OCI-LY1 (cell line): Measurements from ENCODE around the gene CSHL1.

Experiments
- H2AFZ ChIP-seq: fragments of 200-600 bp; sonication (generic), shearing (Covaris generic); 2 replicates; pipeline ENCODE4 v1.6.0; 2014; ENCODE audit warnings: antibody characterized with exemption, mild to moderate bottlenecking, low read length
- H3F3A ChIP-seq: fragments of 200-600 bp; sonication (generic), shearing (Covaris generic); 2 replicates; pipeline ENCODE4 v1.6.0; 2014; ENCODE audit warnings: mild to moderate bottlenecking, antibody characterized with exemption, low read length, moderate library complexity; ENCODE audit not compliant: insufficient read depth
- H3K27ac ChIP-seq: fragments of 200-600 bp; sonication (generic); 2 replicates; pipeline ENCODE4 v1.5.1; 2014; ENCODE audit warnings: low read length, mixed run types, mild to moderate bottlenecking, low read depth; ENCODE audit not compliant: poor library complexity, severe bottlenecking
- H3K27me3 ChIP-seq: fragments of 200-600 bp; sonication (generic); 2 replicates; pipeline ENCODE4 v1.6.0; 2014; ENCODE audit warnings: antibody characterized with exemption, mild to moderate bottlenecking, low read length, moderate library complexity; ENCODE audit not compliant: insufficient read depth
- H3K36me3 ChIP-seq: fragments of 200-600 bp; sonication (generic); 2 replicates; pipeline ENCODE4 v1.6.1; 2014; ENCODE audit warnings: mild to moderate bottlenecking, antibody characterized with exemption, low read length, moderate library complexity, mixed read lengths; ENCODE audit not compliant: insufficient read depth
- H3K4me1 ChIP-seq: fragments of 200-600 bp; sonication (generic); 2 replicates; pipeline ENCODE4 v1.5.1; 2014; ENCODE audit warnings: mild to moderate bottlenecking, low read length, moderate library complexity; ENCODE audit not compliant: insufficient read depth, severe bottlenecking
- H3K4me2 ChIP-seq: fragments of 200-600 bp; sonication (generic), shearing (Covaris generic); 2 replicates; pipeline ENCODE4 v1.6.1; 2014; ENCODE audit warnings: low read length
- H3K4me3 ChIP-seq: fragments of 200-600 bp; sonication (generic); 2 replicates; pipeline ENCODE4 v1.5.1; 2014; ENCODE audit warnings: low read length, low read depth, mild to moderate bottlenecking, mixed read lengths; ENCODE audit not compliant: poor library complexity, severe bottlenecking
- H3K79me2 ChIP-seq: fragments of 200-600 bp; shearing (Covaris generic); 2 replicates; pipeline ENCODE4 v1.6.1; 2016; ENCODE audit warnings: mixed run types, low read length, mixed read lengths; ENCODE audit not compliant: insufficient read depth
- H3K9ac ChIP-seq: fragments of 200-600 bp; sonication (generic), shearing (Covaris generic); 2 replicates; pipeline ENCODE4 v1.6.1; 2014; ENCODE audit warnings: mild to moderate bottlenecking, low read length, mixed read lengths
- H3K9me2 ChIP-seq: fragments of 200-600 bp; sonication (generic), shearing (Covaris generic); 2 replicates; pipeline ENCODE4 v1.6.1; 2014; ENCODE audit warnings: low read depth, mild to moderate bottlenecking, low read length, mixed read lengths
- H3K9me3 ChIP-seq: fragments of 200-600 bp; shearing (Covaris generic); 2 replicates; pipeline ENCODE4 v1.6.1; 2014; ENCODE audit warnings: low read length, mixed read lengths
- H4K20me1 ChIP-seq: fragments of 200-600 bp; sonication (generic), shearing (Covaris generic); 2 replicates; pipeline ENCODE4 v1.6.0; 2016; ENCODE audit warnings: mild to moderate bottlenecking, low read length; ENCODE audit not compliant: insufficient read depth
- EZH2 ChIP-seq: fragments of 200-600 bp; sonication (generic), shearing (Covaris generic); IDR thresholded peaks from 2 replicates; pipeline ENCODE4 v1.8.0; 2017; ENCODE audit warnings: borderline replicate concordance, mixed run types, mild to moderate bottlenecking, antibody characterized with exemption, low read length, moderate library complexity, mixed read lengths
- TF ChIP-seq, protein P1 (sequence below): fragments of 200-600 bp; sonication (generic), shearing (Covaris generic); IDR thresholded peaks from 2 replicates; pipeline ENCODE4 v1.5.1; 2017; ENCODE audit warnings: mild to moderate bottlenecking, antibody characterized with exemption, low read length, moderate library complexity, mixed read lengths

CSHL1 gene

DNA sequence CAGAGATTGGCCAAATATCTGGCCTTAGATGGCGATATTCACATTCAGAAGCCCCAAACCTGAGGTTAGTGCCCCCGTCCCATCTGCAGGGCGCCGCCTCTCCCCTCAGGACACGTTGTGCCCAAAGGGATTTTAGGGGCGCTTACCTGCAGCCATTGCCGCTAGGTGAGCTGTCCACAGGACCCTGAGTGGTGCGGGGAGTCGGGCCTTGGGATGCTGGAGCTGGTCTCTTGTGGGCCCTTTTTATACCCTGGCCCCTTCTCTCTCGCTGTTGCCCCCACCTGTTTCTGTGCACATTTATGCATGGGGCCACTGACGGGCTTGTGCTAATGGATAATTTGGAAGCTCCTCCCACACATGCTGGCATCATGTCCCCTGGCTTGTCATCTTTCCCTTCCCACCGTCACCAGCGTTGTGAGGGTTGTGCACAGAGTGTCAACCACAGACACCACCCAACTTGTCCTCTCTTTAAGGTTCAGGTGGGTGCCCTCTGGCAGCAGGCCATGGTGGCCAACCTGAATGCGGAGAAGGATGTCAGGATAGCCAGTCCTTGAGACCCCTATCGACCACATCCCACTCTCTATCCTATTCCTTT lies at the start of gene CSHL1:
Gene CSHL1, minus strand, starts transcription at position 218 of the 595 bp plus-strand sequence. Its CDS starts 62 bp downstream, at position 156.
- Histone ChIP-seq H3K27ac (no peak within 1 kb of the TSS), H3K4me2 (no peak within 1 kb of the TSS), H3K9me3 (no peaks in the 10 kb centered on the region), H3K27me3 (no peaks in the 10 kb centered on the region; the same call in 1 of the 2 replicates), H3K4me3 (no peak within 1 kb of the TSS), H3K4me1 (peaks cover 10% of the 10 kb centered on the region), H3F3A (no peaks in the 10 kb centered on the region), H3K9ac (no peak within 1 kb of the TSS), H4K20me1 (no peaks in the 10 kb centered on the region), H3K36me3 (no peaks in the 10 kb centered on the region), H3K79me2 (no peaks in the 10 kb centered on the region), H3K9me2 (no peaks in the 10 kb centered on the region), H2AFZ (no peak within 1 kb of the TSS)
- no peak for TF ChIP-seq EZH2
- TF ChIP-seq, protein P1, sequence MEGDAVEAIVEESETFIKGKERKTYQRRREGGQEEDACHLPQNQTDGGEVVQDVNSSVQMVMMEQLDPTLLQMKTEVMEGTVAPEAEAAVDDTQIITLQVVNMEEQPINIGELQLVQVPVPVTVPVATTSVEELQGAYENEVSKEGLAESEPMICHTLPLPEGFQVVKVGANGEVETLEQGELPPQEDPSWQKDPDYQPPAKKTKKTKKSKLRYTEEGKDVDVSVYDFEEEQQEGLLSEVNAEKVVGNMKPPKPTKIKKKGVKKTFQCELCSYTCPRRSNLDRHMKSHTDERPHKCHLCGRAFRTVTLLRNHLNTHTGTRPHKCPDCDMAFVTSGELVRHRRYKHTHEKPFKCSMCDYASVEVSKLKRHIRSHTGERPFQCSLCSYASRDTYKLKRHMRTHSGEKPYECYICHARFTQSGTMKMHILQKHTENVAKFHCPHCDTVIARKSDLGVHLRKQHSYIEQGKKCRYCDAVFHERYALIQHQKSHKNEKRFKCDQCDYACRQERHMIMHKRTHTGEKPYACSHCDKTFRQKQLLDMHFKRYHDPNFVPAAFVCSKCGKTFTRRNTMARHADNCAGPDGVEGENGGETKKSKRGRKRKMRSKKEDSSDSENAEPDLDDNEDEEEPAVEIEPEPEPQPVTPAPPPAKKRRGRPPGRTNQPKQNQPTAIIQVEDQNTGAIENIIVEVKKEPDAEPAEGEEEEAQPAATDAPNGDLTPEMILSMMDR: no peak

DNA sequence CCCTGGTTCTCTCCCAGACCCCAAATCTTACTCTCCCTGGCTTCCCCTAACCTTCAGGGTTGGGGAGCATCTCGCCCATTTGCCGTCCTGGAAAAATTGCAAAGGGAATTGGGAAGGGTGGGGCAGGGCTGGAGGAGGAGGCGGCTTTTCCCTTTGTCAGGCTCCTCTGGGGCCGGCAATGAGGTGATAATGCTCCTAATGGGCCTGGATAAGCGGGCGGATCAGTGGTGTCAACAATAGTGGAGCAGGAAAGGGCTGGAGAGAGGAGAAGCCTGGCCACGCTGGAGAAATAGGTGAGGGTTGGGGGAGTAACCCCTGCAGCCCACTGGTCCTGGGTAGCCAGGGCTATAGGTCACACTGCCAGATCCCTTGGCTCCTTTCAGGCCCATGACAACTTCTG lies 49.4 kb upstream of the CSHL1 start:
- Histone ChIP-seq H3K4me1 (peaks cover 17% of the 10 kb centered on the region), H2AFZ (no peak overlapping the region), H3K9ac (peak overlapping the region; percentile 63; the same call in 1 of the 2 replicates), H3K9me3 (no peaks in the 10 kb centered on the region), H3K27me3 (no peaks in the 10 kb centered on the region), H3K4me2 (peak overlapping the region; percentile 92), H3F3A (no peaks in the 10 kb centered on the region), H3K4me3 (peak overlapping the region; percentile 66), H3K79me2 (no peaks in the 10 kb centered on the region), H3K27ac (no peak overlapping the region), H4K20me1 (no peaks in the 10 kb centered on the region), H3K36me3 (no peaks in the 10 kb centered on the region), H3K9me2 (no peaks in the 10 kb centered on the region)
- TF ChIP-seq, protein P1: no peak
- TF ChIP-seq EZH2: no peak

DNA sequence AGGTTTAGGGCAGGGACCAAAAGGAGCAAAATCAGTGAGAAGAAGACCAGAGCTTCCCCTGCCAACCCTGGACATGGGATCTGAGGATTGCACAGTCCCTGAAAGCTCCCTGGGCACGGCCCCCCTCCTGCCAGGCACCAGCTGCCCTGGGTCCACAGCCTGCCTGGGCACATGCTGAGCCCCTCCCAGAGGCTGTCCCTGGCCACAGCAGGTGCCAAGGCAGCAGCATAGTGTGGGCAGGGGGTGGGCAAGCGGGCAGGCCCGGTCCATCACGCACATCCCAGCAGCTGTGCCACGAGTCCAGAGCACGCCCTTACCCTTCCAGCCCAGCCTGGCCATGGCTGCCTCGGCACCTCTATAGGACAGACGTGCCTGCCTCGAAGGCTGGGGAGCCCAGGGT lies 48.9 kb upstream of the CSHL1 start:
- Histone ChIP-seq H3K9ac (no peak overlapping the region), H3K27ac (no peak overlapping the region), H3K9me3 (no peaks in the 10 kb centered on the region), H4K20me1 (no peaks in the 10 kb centered on the region), H3K9me2 (no peaks in the 10 kb centered on the region), H3K4me3 (peak overlapping the region; percentile 66), H2AFZ (no peak overlapping the region), H3K4me2 (peak overlapping the region; percentile 92; the same call in 1 of the 2 replicates), H3K36me3 (no peaks in the 10 kb centered on the region), H3F3A (no peaks in the 10 kb centered on the region), H3K4me1 (peaks cover 21% of the 10 kb centered on the region), H3K27me3 (no peaks in the 10 kb centered on the region), H3K79me2 (no peaks in the 10 kb centered on the region)
- TF ChIP-seq EZH2: no peak
- TF ChIP-seq, protein P1: no peak
